Measurements from ENCODE around the gene LYPD8. TPM values are rescaled to one million over a fixed set of nuclear protein-coding genes. Genes with fewer than 3 reads are reported as not detected.

LYPD8 gene
- total and polyA plus RNA-seq, 2 of the 8 experiments (the other 6 are each of a cell fraction or from before 2014, with no cell fraction given) = not detected

- TF ChIP-seq HDAC2 (IDR thresholded peaks at IDR 0.05; ENCODE audit: borderline replicate concordance in 1 of 2, low read depth in 2 of 2, low read length in 2 of 2) = no peak
These were observed 59.3 kb downstream of the LYPD8 start (continued) for GRCh38 chr1:248696261-248696660.

All from H1 (cell line).